Stimulated activated CD4-positive, alpha-beta T cell treated with anti-CD3 and anti-CD28 coated beads, Interleukin-15, amount 100 ng/mL, for 24 hours (primary cell): ENCODE results near the gene NTN3.
"Not testable (repeated sequence)": the region's sequence is repeated elsewhere in the genome, so short reads cannot be mapped to it uniquely, and the experiment has no call there.

Experiments
- DNase-seq: peaks from one replicate; pipeline ENCODE4 v3.0.0-alpha.2; 2020

The NTN3 gene

DNA sequence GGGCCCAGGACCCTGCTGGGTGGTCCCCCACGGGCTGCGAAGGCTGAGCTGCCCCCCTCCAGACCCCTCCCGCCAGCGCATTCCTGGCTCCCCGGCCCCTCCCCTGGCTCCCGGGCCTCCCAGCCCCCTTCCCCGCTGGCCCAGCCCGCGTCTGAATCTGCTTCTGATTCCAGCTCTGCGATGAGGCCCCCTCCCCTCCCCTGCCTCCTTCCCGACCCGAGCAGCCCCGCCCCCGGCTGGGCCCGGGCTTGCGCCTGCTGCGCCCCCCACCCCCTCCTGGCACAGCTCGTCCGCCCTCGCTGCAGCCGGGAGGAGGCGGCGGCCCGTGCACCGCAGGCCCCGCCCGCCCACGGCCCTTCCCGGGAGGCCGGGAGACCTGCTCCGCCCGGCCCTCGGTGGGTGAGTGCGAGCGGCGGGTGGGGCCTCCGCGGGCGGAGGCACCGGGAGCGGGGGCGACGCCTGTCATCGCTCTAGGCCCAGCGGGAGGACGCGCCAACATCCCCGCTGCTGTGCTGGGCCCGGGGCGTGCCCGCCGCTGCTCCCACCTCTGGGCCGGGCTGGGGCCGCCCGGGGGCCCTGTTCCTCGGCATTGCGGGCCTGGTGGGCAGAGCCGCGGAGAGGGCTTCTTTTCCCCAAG lies at the start of gene NTN3:
Gene NTN3 (plus strand): TSS at position 282 of the 637 bp plus-strand sequence. CDS start 405 bp downstream, outside the sequence.
- peak; percentile 46 for DNase-seq

DNA sequence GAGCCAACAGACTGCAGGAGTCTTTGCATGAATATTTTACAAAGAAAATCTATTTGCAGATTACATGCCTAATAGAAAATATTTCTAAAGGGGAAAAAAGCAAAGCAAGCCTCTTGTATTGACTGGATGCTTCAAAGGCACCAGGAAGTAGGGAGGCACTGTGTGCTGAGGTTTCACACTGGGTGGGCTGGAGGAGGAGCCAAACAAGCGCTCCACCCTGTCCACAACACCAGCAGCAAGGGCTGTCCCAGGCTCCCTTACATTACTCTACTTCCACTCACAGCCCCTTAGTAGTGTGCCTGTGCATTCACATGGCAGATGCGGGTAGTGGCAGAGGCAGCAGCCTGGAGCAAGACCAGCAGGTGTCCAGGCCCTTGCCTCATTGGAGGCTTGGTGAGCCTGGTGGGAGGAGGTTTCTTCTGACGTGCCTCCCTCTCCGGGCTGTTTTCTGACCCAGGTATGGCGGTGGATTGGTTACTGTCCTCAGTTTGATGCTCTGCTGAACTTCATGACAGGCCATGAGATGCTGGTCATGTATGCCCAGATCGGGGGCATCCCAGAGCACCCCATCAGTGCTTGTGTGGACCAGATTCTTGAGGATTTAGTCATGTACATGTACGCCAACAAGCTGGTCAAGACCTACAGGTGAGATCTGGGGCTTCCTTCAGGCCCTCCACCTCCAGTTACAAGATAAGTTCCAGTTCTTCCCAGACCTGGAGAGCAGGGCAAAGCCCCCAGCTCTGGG lies 48.8 kb upstream of the NTN3 start:
- DNase-seq = no peak

DNA sequence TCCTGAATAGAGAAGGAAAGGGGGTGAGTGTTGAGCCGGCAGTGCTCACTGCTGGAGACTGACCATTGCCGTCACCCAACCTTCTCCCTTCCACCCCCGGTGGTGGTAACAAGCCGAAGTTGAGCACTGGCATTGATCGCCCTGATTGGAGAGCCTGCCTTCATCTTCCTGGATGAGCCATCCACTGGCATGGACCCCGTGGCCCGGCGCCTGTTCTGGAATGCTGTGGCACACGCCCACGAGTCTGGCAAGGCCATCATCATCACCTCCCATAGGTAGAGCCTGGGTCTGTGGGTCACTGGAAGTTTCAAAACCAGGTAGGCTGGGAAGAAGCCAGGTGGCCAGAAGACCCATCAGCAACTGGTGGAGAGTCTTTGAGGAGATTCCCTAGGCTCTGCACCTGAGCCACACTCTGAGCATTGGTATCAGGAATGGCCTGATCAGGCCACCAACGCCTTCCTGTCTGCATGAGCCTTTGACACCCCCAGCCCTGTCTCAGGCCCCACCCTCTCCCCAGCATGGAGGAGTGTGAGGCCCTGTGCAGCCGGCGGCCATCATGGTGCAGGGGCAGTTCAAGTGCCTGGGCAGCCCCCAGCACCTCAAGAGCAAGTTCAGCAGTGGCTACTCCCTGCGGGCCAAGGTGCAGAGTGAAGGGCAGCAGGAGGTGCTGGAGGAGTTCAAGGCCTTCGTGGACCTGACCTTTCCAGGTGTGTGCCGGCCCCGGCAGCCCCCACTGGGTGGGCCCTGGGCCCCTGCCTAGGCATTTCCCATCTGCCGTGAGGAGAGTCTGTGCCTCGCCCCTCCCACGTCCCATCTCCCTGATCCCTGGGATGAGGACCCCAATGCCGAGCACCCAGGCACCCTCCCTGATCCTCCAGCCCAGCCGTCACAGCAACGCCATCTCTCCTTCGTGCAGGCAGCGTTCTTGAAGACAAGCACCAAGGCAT lies 46.8 kb upstream of the NTN3 start:
- DNase-seq = no peak

DNA sequence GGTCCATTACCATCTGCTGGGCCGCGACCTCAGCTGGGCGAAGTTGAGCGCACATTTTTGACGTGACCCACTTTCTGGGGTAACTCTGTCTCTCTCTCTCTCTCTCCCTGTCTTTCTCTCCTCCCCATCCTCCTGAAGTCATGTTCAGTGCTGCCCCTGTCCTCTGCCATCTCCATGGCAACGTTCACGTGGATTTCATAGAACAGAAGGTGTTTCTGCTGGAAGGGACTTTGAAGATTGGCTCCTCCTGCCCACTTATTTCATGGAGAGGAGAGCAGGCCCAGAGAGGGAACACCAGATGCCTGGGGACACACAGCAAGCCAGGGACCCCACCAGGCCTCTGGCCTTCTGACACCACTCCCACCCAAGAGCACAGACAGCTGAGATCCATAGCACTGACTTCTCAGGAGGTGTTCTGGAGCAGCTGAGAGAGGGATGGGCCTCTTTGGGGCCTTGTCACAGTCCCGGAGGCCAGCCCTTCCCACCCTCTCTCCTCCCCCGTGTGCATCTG lies 46.0 kb upstream of the NTN3 start:
- no peak for DNase-seq

DNA sequence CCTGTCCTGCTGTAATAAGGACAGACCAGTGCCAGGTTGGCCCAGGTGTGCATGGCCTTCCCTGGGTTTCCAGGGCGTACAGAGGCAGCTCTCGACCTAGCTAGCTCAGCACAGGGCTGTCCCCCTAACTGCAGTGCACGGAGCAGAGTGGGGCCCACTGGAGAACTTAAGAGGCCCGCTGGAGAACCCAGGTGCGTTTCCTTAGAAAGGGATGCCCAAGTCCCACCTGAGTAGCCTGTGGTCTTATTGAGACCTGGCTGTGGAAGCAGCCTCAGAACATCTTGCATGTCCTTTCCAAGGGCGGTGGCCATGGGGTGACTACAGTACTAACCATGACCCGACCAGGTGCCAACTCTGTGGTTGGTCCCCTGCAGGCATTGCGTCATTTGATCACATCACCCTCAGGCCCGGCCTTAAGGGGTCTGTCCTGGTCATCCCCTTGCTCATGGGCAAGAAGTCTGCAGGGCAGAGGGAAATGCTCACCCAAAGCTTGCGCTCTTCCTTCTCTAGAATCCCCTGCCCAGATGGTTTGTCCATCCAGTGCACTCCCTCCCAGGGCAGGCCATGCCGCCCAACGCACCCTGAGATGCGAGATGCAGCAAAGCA lies 45.2 kb upstream of the NTN3 start:
- DNase-seq = no peak

GRCh38 chr16:2426941-2427361 lies 44.1 kb upstream of the NTN3 start:
- no peak for DNase-seq

- no peak for DNase-seq
These were observed 43.6 kb upstream of the NTN3 start for GRCh38 chr16:2427526-2427925.

DNA sequence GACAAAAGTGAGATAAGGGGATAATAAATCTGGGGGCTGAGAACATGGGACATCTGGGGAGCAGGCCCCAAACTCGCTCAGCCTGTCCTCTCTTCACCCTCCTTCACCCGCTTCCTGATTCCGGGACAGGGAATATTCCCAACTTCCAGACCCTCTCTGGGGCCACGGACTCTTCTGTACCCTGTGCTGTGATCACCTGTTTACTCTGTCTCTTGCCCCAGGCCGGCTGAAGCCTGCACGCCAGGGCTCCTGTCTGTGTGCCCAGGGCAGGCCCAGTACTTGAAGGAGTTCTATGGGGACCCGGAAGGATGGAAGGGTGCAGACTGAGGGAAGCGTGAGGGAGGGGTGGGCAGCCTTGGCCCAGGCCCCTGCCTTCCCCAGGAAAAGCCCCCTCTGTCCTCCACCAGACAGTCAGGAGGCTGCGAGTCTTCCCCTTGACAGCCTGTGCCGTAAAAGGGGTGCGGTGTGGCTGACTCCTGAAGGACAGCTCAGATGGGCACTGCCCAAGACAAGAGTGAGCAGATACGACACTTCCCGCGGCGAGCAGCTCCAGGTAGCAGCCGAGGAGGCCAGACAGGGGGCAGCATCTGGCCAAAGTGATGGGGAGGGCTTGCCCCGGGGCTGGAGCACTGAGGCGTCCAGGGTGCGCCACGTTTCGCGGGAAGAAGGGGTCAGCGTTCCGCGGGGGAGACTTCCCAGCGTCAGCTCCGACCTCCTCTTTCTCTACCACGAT lies 42.9 kb upstream of the NTN3 start:
- DNase-seq = peak; percentile 26

DNA sequence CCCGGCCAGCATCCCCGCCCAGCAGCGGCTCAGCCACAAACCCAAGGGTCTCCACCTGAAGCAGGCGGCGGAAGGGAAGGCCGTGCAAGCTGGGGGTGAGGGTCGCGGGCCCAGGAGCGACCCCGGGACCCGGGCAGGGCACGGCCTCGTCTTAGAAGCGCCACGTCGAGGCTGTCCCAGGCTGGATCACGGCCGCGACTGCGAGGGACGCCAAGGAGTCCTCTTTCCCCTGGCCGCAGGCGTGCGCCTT lies 42.4 kb upstream of the NTN3 start:
- DNase-seq = no peak

GRCh38 chr16:2429034-2429770 lies 41.9 kb upstream of the NTN3 start, which contains the start of gene CCNF:
TSS of gene CCNF (plus strand) at chr16:2429447. CDS start at chr16:2429482, 35 bp downstream.
- DNase-seq = peak; percentile 99

DNA sequence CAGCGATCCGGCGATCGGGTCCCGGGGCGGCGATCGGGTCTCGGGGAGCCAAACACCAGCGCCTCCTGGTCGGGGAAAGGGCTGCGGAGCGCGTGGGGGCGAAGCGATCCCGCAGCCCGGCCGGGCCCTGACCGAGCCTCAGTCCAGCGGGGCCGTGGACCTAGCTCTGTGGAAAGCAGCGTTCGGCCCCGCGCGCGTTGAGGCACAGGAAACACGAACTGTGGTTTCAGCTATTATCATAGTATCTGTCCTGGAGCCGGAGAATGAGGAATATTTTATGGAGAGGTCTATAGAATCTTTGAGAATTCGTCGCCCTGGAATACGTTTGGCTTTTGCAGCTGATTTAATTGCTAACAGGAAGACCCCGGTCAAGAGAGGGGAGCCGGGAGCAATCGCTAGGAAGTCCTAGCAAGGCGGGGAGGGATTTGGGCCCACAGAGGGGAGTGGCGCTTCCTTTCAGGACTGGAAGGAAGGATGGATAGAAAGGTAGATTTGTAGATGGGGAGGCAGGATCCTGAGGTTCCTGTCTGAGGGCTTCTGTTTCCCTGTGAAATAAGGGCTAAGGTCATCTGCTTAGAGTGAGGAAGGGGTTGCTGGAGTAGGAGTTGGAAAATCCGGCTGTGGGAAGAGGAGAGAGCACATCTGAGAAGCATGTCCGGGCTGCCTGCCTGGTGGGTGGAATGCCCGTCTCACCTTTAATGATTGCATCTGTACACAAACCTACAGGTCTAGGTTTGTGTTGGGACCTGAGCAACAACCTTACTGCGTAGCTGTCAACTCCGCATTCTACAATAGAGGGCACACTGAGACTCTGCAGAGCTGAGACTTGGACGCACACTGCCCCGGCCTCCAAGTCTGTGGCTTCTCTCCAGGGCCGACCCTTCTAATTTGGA lies 41.1 kb upstream of the NTN3 start:
- no peak for DNase-seq

- DNase-seq = no peak
These were observed 38.8 kb upstream of the NTN3 start for GRCh38 chr16:2432286-2432685.

- DNase-seq = no peak
These were observed 38.1 kb upstream of the NTN3 start for GRCh38 chr16:2432801-2433505.

- DNase-seq = not testable (repeated sequence)
These were observed 35.9 kb upstream of the NTN3 start for GRCh38 chr16:2435236-2435635.

DNA sequence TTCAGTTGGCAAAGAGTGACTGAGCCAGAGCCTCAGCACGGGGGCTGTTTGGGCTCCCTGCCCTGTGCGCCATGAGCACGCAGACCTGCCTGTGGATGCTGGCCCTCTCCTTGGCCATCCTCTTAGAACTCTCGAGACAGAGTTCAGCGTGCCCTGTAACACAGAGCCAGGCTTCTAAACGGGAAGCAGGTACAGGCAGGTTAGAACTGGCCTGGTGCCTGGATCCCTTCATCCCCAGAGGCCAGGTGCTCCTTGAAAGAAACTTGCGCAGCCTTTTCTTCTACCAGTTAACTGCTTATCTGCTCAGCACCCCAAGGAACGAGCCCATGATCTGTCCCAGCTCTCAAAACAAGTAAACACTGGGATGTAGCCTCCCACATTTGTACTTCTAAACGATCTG lies 35.0 kb upstream of the NTN3 start:
- DNase-seq = no peak

DNA sequence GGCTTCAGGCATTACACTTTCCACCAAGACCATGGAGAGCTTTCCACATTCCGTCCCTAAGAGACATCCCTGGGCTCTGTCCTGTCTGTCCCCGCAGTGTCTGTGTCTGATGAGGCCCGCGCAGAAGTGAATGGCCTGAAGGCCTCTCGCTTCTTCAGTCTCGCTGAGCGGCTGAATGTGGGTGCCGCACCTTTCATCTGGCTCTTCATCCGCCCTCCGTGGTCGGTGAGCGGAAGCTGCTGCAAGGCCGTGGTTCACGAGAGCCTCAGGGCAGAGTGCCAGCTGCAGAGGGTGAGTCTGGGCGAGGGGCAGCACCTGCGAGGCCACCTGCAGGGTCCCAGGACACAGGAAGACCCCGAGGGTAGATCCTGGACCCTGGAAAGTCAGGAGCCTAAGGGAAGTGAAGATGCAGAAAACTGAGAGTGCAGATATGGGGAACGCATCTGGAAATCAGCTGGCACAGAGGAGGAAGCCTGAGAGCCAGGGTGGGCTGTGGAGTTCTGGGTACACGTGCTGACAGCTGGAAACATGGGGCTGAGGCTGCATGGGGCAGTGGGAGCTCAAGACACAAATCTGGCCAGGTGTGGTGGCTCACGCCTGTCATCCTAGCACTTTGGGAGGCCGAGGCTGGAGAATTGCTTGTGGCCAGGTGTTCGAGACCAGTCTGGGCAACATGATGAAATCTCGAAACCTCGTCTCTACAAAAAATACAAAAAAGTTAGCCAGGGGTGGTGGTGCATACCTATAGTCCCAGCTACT lies 33.9 kb upstream of the NTN3 start:
- no peak for DNase-seq

DNA sequence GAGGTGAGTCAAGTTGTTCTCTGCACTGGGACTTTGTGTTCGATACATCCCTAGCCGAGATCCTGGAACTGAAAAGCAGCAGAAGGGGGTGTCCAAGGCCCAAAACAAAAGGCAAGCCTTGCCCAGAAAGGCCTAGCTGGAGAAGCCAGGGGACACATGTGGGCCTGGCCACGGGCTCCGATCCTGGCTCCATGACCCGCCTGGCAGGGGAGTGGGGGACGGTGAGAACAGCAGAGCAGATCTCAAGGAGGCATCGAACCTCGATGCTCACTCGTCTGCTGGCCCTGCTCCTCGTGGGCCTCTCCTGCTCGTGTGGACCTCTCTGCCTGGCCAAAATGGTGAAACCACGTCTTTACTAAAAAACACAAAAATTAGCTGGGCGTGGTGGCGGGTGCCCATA lies 33.0 kb upstream of the NTN3 start:
- DNase-seq = no peak

- DNase-seq = no peak
These were observed 31.5 kb upstream of the NTN3 start for GRCh38 chr16:2439598-2439997.
